ENCODE measurements around the gene TBL3.

TBL3 gene

DNA sequence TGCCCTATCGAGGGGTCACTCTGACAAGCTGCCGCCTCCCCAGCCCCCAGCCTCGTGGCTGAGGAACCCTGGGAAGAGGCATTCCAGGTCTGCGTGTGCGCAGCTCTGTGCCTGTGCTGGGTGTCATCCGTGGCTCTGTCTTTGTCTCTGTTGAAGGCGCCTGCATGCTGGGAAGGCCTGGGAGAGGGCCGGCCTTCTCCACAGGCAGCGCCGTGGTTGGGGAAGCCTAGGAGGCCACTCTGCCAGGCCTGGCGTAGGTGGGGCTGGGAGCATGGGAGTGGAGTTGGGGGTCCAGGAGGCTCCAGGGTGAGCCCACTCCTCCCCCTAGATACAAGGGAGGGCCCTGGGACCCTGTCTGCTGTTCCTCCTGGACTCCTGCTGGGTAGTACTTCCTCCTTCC, 58.2 kb downstream of the TBL3 start:
- Mint-ChIP-seq H3K27ac (no peak overlapping the region), H3K27me3 (peaks cover 13% of the 10 kb centered on the region), H3K4me3 (no peak overlapping the region), H3K36me3 (ENCODE audit: low read depth) (no peaks in the 10 kb centered on the region), H3K4me1 (ENCODE audit: low read depth) (peaks cover 3% of the 10 kb centered on the region), H3K9me3 (no peaks in the 10 kb centered on the region)

GRCh38 chr16:2031081-2031577, 59.3 kb downstream of the TBL3 start:
- H3K27ac Mint-ChIP-seq = no peak overlapping the region
- H3K4me1 Mint-ChIP-seq (ENCODE audit: low read depth) = peaks cover 3% of the 10 kb centered on the region
- peaks cover 9% of the 10 kb centered on the region for H3K27me3 Mint-ChIP-seq
- no peaks in the 10 kb centered on the region for H3K9me3 Mint-ChIP-seq
- no peaks in the 10 kb centered on the region for H3K36me3 Mint-ChIP-seq (ENCODE audit: low read depth)
- no peak overlapping the region for H3K4me3 Mint-ChIP-seq
